ENCODE data around the gene QRFP. TPM values are rescaled to one million over a fixed set of nuclear protein-coding genes. Genes with fewer than 3 reads are reported as not detected.

Gene QRFP, protein sequence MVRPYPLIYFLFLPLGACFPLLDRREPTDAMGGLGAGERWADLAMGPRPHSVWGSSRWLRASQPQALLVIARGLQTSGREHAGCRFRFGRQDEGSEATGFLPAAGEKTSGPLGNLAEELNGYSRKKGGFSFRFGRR
- polyA plus RNA-seq, result not detected

DNA sequence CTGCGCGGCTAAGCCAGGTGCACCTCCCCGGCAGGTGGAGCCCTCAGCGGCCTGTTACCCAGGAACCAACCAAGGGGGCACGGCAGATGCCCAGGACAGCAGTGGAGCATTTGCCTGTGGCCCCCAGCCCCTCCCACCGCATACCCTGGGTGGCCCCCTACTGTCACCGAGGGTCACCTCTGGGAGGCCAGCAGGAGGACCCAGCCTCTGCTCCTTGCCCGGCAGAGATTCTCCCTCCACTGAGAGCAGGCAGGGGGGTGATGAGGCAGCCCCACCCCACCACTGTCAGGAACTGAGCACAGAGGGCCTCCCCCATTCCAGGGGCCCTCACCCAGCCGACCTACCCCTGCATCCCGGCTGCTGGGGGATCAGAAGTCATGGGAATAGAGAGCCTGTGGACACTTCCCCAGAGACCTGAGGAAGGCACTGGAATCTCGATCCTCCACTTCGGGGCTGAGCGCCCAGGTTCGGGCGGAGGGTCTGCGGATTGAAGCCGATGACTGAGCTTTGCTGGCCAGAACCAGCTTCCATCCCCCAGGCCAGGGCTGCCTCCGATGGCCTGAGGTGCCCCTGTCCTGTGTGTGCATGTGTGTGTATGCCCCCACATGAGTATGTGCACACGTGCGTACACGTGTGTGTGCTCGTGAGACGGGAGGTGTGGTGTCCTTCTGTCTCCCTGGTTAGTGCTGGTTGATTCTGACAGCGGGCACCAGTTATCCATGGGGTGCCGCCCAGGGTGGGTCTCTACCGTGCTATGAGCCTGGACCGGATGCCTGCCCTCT is at the start of gene QRFP:
Gene QRFP (minus strand): TSS at position 580 of the 782 bp plus-strand sequence. CDS start 2,974 bp downstream, outside the sequence.
- peaks cover 0 to 3% of the 10 kb centered on the region in 2 donors for H3K4me1 Mint-ChIP-seq

DNA sequence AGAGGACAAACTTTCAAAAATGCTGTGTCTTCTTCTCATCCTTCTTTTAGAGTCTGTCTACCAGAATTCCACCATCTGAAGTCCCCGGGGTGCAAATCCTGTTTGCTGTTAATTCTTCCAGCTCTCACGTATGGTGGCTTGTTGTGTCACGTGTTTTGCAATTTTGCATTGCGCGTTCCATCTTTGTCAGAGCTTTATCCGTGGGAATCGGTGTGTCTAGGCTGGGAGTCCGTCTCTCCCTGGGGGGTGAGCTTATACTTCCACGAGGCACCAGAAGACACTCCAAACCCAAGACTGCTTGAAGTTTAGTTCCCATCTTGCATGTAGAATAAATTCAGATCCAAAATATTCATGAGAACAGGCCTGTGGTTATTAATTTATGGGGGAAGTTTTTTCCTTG is 48.6 kb upstream of the QRFP start:
- Mint-ChIP-seq H3K9me3 (peaks cover 0 to 1% (median 0%) of the 10 kb centered on the region in 6 donors), H3K4me1 (peaks cover 6 to 7% of the 10 kb centered on the region in 2 donors), H3K27me3 (ENCODE audit: low read depth in 3 of 3) (peaks cover 4 to 29% (median 15%) of the 10 kb centered on the region in 3 donors), H3K36me3 (no peaks in the 10 kb centered on the region), H3K4me3 (no peak overlapping the region), H3K27ac (no peak overlapping the region)
- DNase-seq, result no peak

More for the DNA sequence above, at the start of gene QRFP:
- H3K36me3 Mint-ChIP-seq, result no peaks in the 10 kb centered on the region
- peaks cover 0 to 3% (median 0%) of the 10 kb centered on the region in 3 donors for H3K27me3 Mint-ChIP-seq (ENCODE audit: low read depth in 3 of 3)
- H3K4me3 Mint-ChIP-seq, result no peak within 1 kb of the TSS
- no peak for DNase-seq
- H3K27ac Mint-ChIP-seq, result no peak within 1 kb of the TSS
- no peaks in the 10 kb centered on the region for H3K9me3 Mint-ChIP-seq

DNA sequence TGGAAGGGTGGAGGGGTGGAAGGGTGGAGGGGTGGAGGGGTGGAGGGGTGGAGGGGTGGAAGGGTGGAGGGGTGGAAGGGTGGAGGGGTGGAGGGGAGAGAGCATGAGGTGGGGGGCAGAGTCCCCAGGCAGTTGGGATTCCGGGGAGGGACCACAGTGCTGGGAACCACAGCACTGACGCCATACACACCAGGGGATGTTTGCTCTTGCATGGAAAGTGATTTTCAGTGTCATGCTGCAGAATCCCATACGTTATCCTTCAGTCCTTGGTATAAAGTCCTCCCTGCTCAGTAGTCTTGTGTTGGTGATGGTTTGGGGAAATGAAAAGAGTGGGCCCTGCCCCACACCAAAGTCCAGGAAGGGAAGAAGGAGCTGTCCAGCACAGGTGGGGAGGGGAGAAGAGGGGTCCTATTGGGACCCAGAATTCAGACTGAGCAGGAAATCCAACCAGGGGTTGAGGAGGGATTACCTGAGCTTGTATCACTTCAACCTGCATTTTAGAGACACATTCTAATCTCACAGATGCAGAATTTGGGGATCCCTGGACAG is 48.0 kb upstream of the QRFP start:
- H3K27me3 Mint-ChIP-seq (ENCODE audit: low read depth in 3 of 3), result peaks cover 3 to 30% (median 16%) of the 10 kb centered on the region in 3 donors
- peaks cover 6 to 7% of the 10 kb centered on the region in 2 donors for H3K4me1 Mint-ChIP-seq
- peak overlapping the region in 1 of 6 donors; percentile 63 for H3K27ac Mint-ChIP-seq

DNA sequence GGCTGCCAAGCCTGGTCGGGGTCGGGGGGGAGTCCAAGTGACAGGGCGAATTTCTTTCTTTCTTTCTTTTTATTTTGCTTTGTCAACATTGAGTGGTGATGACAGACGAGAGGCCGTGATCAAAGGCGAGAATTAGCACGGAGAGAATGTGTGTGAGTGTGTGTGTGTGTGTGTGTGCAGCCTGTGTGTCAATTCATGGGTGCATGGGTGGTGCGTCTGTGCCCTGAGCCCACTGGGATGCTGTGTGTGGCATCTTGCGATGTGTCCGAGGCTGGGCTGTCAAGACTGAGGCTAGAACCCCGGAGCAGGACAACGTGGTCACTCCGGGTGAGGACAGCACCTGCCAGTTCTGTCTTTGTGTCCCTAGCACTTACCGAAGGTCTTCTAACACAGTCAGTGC is 47.2 kb upstream of the QRFP start:
- H3K9me3 Mint-ChIP-seq, result peaks cover 0 to 1% (median 0%) of the 10 kb centered on the region in 6 donors
- no peak for DNase-seq
- H3K27me3 Mint-ChIP-seq (ENCODE audit: low read depth in 3 of 3), result peaks cover 3 to 28% (median 16%) of the 10 kb centered on the region in 3 donors
- peaks cover 6 to 7% of the 10 kb centered on the region in 2 donors for H3K4me1 Mint-ChIP-seq
- H3K27ac Mint-ChIP-seq, result no peak overlapping the region
- no peaks in the 10 kb centered on the region for H3K36me3 Mint-ChIP-seq
- H3K4me3 Mint-ChIP-seq, result no peak overlapping the region

More for the DNA sequence above, 48.0 kb upstream of the QRFP start:
- H3K36me3 Mint-ChIP-seq, result no peaks in the 10 kb centered on the region
- peaks cover 0 to 1% (median 0%) of the 10 kb centered on the region in 6 donors for H3K9me3 Mint-ChIP-seq
- DNase-seq, result no peak
- no peak overlapping the region for H3K4me3 Mint-ChIP-seq

DNA sequence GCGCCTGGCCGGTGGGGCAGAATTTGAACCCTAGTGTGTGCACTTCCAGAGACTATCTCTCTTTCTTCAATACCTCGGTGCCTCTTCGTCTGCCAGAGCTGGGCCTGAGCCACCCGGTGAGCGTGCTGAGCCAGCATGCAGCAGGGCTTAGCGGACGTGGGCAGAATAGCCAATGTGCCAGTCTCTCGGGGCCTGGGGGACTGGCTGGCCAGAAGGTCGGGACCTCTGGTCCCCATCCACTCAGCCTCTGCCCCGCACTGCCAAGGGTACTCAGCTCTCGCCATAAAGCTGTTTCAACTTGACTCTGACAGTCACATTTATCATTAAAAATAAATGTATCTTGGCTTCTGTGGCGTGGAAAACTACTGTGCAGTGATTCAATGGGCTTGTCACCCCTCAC is 46.6 kb upstream of the QRFP start:
- peaks cover 0 to 1% (median 0%) of the 10 kb centered on the region in 6 donors for H3K9me3 Mint-ChIP-seq
- H3K4me3 Mint-ChIP-seq, result no peak overlapping the region
- DNase-seq, result no peak
- H3K4me1 Mint-ChIP-seq, result peaks cover 6 to 7% of the 10 kb centered on the region in 2 donors
- no peaks in the 10 kb centered on the region for H3K36me3 Mint-ChIP-seq
- H3K27me3 Mint-ChIP-seq (ENCODE audit: low read depth in 3 of 3), result peaks cover 3 to 27% (median 12%) of the 10 kb centered on the region in 3 donors
- H3K27ac Mint-ChIP-seq, result no peak overlapping the region

DNA sequence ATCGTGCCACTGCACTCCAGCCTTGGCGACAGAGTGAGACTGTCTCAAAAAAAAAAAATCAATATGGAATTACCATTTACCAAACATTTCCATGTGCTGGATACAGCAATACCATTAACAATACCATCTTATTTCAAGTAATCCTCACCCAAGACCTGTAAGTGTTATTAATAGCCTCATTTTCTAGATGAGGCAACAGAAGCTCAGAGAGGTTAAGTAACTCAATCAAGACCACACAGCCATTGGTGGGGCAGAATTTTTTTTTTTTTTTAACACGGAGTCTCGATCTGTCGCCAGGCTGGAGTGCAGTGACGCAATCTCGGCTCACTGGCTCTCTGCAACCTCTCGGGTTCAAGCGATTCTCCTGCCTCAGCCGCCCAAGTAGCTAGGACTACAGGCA is 46.1 kb upstream of the QRFP start:
- Mint-ChIP-seq H3K9me3 (peaks cover 0 to 1% (median 0%) of the 10 kb centered on the region in 6 donors), H3K4me1 (peaks cover 6 to 7% of the 10 kb centered on the region in 2 donors), H3K36me3 (no peaks in the 10 kb centered on the region), H3K27ac (no peak overlapping the region), H3K27me3 (ENCODE audit: low read depth in 3 of 3) (peaks cover 3 to 29% (median 12%) of the 10 kb centered on the region in 3 donors), H3K4me3 (no peak overlapping the region)
- no peak for DNase-seq

DNA sequence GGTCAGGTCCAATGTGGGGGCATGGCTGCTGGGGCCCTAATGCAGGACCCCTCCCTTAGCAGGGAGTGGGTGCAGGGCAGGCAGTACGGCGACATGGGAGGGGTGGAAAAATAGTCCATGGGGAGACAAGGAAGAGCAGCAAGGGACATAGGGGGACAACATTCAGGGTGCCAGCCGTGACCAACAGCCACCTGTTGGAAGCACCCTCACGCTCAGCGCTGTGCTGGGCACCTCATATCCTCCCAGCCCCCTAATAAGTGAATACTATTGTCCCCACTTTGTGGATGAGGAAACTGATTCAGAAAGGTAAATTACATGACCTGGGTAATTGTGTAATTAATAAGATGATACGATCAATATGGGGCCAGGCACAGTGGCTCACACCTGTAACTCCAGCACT is 45.5 kb upstream of the QRFP start:
- Mint-ChIP-seq H3K4me3 (no peak overlapping the region), H3K9me3 (peaks cover 0 to 1% (median 0%) of the 10 kb centered on the region in 6 donors), H3K36me3 (no peaks in the 10 kb centered on the region), H3K4me1 (peaks cover 6 to 7% of the 10 kb centered on the region in 2 donors), H3K27me3 (ENCODE audit: low read depth in 3 of 3) (peaks cover 3 to 31% (median 12%) of the 10 kb centered on the region in 3 donors), H3K27ac (no peak overlapping the region)
- DNase-seq, result no peak

DNA sequence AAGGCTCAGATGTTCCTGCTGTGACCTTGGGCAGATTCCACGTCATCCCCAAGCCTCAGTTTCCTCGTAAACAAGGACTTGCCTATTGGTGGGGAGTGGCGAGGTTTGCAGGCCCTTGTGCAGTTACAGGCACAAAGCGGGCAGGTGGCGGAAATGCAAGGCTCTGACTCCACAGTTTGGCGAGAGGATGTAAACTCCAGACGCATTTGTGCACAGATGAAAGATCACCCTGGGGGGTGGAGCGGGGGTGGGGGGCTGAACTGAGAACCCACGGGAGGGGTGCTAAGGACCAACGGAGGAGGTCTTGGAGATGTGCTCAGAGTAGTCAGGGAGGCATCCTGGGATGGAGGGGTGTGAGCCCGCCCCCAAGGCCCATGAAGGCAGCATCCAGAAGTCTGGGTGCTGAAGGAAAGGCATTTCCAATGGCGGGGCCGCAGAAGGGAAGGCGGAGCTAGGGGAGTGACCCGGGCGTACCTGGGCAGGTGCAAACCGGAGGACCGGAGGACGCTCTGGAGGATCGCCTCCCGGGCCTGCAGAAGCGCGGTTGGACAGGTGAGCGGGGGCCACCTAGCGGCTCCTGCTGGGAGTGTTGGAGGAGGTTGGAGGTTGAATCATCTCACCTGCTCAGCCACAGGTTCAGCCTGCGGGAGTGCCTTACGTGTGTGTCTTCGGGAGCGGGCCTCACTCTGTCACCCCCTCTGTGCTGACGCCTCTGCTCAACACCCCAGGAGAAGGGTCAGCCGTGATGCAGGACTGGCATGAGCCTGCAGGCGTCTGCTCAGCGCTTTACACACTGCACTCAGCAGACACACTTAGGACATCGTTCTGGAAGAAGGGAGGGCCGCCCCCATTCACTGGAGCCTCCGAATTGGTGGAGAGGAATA is 44.3 kb upstream of the QRFP start:
- Mint-ChIP-seq H3K27ac (no peak overlapping the region), H3K36me3 (peaks cover 0 to 4% (median 0%) of the 10 kb centered on the region in 3 donors), H3K4me1 (peaks cover 7 to 10% of the 10 kb centered on the region in 2 donors), H3K4me3 (peak overlapping the region in 1 of 5 donors; percentile 27), H3K9me3 (peaks cover 0 to 5% (median 0%) of the 10 kb centered on the region in 6 donors), H3K27me3 (ENCODE audit: low read depth in 3 of 3) (peaks cover 3 to 34% (median 12%) of the 10 kb centered on the region in 3 donors)
- peak; percentile 35 to 44 (median 43) for DNase-seq

DNA sequence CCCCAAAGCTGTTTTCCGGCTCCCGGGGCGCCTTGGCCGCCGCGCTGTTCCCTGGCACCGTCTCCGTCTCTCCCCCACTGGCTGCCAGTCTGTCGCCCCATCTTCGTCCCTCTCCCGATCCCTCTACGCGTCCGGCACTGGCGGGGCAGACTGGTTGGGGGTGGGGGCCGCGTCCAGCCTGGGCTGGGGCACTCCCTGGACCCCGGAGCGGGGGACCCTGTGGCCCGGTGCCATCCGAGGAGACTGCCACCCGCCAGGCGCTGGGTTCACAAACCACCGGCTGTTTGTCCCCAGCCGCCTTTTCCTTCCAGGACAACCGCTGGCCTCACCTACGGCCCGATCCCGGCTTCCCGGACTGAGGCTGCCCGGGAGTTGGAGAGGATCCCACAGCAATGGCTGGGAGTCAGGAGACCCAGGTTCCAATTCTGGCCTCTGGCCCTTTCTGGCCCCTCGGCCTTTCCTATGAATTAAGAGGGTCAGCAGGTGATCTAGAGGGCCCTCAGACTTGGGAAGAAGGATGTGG is 43.5 kb upstream of the QRFP start:
- Mint-ChIP-seq H3K4me3 (no peak overlapping the region), H3K9me3 (peaks cover 0 to 5% (median 0%) of the 10 kb centered on the region in 6 donors), H3K27ac (no peak overlapping the region), H3K27me3 (ENCODE audit: low read depth in 3 of 3) (peaks cover 2 to 34% (median 12%) of the 10 kb centered on the region in 3 donors), H3K36me3 (peaks cover 0 to 4% (median 0%) of the 10 kb centered on the region in 3 donors), H3K4me1 (peaks cover 7 to 10% of the 10 kb centered on the region in 2 donors)
- DNase-seq, result no peak

DNA sequence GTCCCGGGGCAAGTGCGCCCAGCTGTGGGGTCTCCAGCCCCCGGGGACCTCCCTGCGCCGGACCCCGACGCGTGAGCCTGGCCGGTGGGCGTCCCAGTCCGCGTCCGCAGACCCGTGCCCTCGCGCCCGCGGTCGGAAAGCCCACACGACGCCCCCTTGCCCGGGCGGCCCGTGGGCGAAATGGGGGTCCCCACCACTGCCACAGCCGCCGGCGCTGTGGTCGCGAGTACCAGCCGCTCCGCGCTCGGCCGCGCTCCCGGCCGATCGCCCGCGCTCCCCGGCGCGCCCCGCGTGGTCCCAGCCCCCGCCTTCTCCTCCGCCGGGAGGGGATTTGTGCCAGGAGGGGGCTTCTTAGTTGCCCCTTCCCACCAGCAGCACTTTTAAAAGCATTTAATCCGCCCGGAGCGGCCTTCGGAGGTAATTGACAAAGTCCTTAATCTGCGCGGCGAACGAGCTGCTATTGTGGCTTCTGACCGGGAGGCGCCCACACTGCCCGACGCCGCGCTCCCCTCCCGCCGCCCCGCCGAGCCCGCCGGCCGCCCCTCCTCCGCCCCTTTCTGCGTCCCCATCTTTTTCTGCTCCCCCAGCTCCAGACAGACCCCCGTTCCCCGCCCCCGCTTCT is 42.9 kb upstream of the QRFP start:
- Mint-ChIP-seq H3K9me3 (peaks cover 0 to 4% (median 0%) of the 10 kb centered on the region in 6 donors), H3K27me3 (ENCODE audit: low read depth in 3 of 3) (peaks cover 3 to 36% (median 12%) of the 10 kb centered on the region in 3 donors), H3K36me3 (peaks cover 0 to 4% (median 0%) of the 10 kb centered on the region in 3 donors), H3K4me3 (no peak overlapping the region), H3K27ac (no peak overlapping the region), H3K4me1 (peaks cover 7 to 10% of the 10 kb centered on the region in 2 donors)
- DNase-seq, result no peak

DNA sequence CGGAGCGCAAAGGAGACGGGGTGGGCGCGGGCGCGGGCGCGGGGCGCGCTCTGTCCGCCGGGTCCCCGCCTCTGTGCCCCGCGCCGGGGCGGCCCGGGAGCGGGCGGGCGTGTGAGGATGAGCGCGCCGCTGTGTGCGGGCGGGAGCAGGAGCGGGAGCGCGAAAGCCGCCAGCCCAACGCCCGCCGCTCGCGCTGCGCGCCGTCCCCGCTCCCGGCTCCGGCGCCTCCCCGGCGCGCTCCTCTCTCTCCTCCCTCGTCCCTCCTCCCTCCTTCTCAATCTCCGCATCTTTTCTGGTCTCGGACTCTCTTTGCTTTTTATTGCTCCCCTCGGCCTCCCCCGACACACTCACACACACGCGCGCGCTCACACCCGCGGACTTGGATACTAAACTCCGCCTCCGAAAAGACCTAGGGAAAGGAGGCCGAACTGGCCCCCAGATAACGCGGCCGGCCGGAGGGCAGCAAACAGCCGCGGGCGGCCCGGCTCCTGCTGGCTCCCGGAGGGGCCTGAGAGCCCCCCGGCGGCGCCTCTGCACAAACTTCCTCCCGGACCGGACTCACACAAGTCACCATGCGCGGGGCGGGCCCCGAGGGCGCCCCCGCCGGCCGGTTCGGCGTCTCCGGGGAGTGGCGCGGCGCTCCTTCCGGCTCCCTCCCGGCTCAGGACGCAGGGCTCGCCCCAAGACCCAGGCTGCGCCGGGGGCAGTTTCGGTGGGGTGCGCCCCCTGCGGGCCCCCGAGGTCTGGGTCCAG is 42.2 kb upstream of the QRFP start, which contains the start of gene FIBCD1:
Gene FIBCD1 (minus strand): TSS at position 596 of the 753 bp plus-strand sequence. CDS start 640 bp downstream, outside the sequence.
- Mint-ChIP-seq H3K36me3 (peaks cover 0 to 4% (median 0%) of the 10 kb centered on the region in 3 donors), H3K27ac (no peak within 1 kb of the TSS), H3K4me3 (peak within 1 kb of the TSS in 1 of 5 donors; percentile 33), H3K4me1 (peaks cover 7 to 10% of the 10 kb centered on the region in 2 donors), H3K27me3 (ENCODE audit: low read depth in 3 of 3) (peaks cover 3 to 36% (median 10%) of the 10 kb centered on the region in 3 donors), H3K9me3 (peaks cover 0 to 4% (median 0%) of the 10 kb centered on the region in 6 donors)
- no peak for DNase-seq

DNA sequence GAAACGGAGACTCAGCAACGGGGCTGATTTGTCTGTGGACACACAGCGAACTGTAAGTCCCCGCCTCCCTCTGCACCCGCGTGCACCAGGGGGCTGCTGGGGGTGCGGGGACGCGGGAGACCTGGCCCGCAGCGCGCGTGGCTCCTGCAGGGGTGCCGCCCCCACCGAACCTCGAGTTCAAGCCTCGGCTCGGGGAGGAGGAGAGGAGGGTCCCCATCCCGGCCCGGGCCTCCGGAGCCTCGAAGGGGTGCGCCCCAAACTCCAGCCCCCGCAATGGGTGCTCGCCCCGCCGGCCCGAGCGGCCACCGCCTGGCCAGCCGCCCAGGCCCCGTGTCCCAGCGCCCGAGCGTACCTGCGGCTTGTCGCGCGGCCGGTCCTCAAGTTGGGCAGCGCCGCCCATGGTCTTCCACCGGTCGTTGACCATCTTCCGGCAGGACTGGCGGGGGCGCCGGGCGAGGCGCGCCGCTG is 41.6 kb upstream of the QRFP start:
- DNase-seq, result no peak
- Mint-ChIP-seq H3K4me3 (no peak overlapping the region), H3K36me3 (peaks cover 0 to 4% (median 0%) of the 10 kb centered on the region in 3 donors), H3K27me3 (ENCODE audit: low read depth in 3 of 3) (peaks cover 3 to 34% (median 10%) of the 10 kb centered on the region in 3 donors), H3K4me1 (peaks cover 7 to 10% of the 10 kb centered on the region in 2 donors), H3K27ac (no peak overlapping the region), H3K9me3 (peaks cover 0 to 4% (median 0%) of the 10 kb centered on the region in 6 donors)

Measured in immature natural killer cell (primary cell).